ENCODE measurements around the gene TRIM10.

Gene TRIM10, protein sequence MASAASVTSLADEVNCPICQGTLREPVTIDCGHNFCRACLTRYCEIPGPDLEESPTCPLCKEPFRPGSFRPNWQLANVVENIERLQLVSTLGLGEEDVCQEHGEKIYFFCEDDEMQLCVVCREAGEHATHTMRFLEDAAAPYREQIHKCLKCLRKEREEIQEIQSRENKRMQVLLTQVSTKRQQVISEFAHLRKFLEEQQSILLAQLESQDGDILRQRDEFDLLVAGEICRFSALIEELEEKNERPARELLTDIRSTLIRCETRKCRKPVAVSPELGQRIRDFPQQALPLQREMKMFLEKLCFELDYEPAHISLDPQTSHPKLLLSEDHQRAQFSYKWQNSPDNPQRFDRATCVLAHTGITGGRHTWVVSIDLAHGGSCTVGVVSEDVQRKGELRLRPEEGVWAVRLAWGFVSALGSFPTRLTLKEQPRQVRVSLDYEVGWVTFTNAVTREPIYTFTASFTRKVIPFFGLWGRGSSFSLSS

DNA sequence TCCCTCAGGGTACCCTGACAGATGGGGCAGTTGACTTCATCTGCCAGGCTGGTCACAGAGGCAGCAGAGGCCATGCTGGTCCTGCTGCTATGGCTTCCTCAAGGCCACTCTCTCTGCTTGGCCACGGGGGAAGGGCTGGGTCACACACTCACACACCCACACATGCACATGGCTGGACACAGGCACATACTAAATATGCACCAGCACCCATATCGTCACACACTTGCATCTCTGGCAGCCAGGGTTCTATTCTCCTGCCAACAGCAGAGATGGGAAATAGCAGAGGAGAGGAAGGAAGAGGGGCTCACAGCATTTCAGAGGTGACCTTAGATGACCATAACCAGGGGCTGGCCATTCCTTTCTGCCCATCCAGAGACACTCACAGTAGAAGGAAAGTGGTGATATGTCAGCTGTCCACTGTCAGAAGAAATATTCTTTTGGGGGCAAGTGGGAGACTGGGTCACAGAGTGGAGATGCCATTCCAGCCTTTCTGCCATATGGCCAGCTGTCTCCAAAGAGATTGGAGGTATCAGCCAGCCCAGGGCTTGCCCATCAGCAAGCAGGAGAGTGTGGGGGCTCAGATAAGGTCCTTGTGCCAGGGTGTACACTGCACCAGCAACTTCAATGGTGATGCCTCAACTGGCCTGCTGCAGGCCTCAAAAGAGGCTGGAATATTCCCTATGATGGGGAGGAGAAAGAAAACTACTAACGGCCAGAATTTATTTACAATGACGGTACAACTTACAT is at the start of gene TRIM10:
TRIM10 (minus strand) TSS at position 427 of the 747 bp plus-strand sequence; CDS start at position 74, 353 bp downstream.
- no peak for DNase-seq

DNA sequence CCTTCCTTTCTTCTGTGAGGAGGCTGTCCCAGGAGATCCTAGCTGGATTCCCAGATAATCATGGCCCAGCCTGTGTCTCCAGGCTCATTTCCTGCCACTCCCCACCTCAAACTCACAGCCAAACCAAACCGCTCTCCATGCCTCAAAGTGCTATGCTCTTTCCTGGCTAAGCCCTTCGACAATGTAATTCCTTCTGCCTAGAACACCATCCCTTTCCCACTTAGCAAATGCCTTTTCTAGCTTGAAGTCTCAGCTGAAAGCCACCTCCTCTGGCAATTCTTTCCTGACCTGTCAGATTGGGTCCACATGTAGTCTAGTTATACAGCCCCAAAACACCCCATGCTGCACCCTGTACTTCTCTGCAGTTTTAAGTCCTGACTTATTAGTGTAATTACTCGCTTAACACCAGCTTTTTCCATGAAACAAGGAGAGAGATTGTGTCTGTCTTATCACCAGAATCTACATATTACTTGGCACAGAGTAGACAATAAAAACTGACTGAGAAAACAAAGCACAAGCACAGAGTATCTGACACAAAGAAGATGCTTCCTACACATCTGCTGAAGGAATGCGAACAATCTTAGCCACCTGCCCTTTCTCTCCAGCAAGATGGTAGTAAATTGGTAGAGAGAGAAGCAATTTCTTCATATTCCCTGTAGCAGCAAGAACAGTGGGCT is 46.7 kb upstream of the TRIM10 start:
- no peak for DNase-seq

DNA sequence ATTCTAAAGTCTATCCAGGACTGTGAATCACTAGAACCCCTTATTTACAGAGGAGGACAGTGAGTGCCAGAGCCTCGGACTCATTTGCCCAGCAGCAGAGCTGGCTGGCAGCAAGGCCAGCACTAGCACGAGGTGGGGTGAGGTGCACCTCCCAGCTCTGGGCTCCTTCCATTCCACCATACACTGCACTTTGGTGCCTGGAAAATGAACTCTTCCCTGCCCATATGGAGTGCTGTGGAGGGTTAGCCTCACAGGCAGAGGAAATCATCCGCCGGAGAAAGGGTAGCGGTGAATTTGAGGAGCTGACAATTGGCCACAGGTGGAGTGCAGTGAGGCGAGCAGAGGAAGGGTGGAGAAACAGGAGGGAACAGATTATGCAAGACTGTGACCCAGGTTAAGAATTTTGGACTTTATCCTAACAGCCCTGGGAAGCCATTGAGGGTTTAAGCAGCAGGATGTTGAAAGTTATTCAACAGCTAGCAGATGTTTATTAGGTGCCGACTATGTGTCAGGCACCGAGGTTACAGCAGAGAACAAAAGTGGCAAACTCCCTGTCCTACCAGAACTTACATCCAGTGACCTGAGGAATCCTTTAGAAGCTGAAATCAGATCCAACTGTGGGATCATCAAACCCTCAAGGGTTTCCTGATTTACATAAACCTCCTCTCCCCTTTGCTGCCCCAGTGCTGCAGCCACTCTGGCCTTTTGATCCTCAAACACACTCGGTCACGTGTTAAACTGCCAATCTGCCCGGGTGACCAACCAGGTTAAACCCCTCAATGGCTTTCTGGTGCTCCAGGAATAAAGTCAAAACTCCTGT is 46.0 kb upstream of the TRIM10 start:
- no peak for DNase-seq

DNA sequence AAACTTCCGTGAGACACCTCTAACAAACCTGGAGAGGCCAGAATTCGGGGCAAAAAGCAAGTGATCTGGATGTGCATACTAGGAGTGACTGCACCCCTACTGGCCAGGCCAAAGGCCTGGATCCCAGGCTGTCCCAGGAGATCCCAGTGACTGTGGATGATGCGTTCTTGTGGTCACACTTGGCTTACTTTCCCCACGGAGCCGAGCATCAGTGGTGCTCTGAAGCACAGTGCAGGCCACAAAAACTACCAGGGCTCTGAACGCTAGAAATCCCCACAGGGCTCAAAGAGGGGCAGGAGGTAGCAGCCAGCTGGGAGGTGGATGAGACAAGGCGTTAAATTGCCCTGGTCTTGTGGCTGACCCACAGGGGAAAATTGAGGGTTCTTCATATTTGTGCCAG is 45.1 kb upstream of the TRIM10 start:
- no peak for DNase-seq

DNA sequence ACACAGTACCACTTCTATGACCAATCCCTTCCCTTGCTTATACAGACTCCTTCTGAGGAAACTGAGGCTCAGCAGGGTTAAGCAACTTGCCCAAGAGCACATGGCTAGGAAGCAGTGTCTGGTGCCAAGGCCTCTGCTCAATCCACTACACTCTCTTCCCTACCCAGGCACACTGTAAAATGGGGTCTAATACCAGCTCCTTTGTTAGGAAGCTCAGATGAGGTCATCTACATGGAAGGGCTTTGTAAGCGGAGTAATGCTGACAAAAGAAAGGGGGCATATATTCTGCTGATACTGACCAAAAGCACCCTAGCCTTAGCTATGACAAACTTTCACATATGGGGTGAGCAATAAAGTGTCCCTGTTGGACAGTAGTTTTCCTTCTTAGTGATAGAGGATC is 43.1 kb upstream of the TRIM10 start:
- DNase-seq = no peak

DNA sequence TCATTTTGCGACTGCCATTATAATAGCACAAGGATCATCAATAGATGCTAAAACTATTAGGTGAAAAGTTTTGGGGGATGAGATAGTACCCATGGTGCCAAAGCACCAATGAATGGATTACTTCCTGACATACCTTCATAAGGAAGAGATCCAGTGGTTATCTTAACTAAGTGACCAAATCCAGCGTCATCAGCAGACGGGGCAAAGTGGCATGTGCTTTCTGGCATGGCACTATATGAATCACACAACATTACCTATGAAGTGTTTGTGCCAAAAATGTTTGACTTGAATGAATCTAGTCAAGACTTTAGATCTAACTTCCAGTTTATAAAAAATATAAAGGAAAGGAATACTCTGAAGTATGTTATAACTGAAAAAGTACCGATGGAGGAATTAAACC is 41.4 kb upstream of the TRIM10 start:
- DNase-seq = no peak

DNA sequence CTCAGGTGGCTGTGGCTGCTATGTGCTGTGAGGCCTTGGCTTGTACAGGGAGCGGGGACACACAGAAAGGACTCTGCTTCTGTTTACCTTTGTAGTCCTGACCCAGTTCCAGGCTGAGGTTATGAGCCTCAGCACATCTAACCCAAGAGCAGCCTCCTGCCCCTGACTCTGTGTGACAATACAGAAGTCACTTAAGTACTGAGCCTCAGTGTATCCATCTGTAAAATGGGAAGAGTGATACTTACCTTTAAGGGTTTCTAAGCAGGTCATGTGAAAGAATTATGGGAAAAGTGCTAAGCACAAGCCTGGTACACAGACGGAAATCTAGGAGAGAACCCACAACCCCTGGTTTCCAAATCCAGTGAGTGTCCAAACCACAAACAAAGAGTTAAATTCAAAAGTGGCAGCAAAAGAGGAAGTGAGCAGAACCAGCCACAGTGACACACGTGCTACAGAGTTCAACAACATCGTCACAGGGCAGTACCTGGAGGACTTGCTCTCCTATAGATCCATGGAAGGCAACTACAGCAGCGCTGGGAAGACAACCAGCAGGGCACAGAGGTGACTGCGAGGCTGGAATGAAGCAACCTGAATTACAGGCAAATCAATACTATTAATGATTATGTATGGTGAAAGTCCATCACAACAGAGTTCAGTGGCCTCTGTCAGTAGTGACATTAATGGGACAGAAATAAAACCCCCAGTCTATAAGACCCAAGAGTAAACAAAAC is 39.7 kb upstream of the TRIM10 start:
- no peak for DNase-seq

DNA sequence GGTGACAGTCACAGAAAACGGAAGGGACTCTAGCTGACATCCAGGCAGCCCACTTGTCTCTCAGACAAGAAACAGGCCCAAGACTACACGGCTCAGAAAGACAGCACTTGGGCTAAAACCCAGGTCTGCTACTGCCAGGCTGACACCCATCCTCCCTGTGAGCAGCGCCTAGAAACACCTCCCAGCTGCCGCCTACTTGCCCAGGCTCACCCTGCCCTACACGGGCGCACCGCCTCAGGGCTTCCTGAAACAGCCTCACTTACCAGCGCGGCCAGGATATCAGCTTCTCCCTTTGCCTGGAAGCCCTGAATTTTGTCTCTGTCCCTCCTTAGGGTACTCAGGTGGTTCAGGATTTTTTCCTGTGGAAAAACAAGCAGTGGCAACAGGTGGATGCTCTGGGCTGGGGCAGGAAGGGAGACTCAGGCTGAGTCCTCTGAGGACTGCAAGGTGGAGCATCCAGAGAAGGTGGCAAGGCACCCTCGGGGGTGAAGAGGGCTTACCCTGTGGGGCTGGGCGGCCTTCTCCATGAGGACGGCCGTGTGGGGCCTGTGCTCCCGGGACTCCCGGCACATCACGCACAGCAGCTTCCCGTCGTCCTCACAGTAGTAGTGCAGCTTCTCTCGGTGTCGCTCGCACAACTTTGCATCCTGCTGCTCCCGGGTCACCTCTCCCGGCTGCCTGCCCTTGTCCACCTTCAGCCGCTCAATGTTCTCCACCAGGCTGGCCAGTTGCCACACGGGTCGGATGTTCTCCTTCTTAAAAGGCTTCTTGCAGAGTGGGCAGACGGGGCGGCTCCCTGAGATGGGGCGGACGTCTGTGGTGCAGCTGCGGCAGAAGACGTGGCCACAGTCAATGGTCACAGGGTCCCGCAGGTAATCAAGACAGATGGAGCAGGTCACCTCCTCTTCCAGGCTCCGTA is 37.4 kb upstream of the TRIM10 start:
- no peak for DNase-seq

DNA sequence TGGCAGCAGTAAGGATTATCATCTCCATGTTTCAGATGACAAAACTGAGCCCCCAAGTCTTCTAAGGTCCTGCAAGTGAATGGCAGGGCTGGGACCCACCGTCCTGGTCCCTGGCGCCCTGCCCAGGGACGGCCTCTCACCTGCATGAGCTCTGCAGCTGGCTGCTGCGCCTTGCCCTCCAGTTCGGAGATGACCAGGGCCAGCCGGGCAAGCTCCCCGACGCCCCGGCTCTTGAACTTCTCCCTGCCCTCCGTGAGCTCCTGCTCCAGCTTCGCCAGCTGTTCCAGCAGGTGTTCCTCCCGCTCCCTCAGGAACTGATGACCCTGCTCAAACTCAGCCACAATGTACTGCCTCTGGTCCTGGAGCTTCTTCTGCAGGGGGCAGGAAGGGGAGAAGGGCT is 35.4 kb upstream of the TRIM10 start:
- DNase-seq = no peak

DNA sequence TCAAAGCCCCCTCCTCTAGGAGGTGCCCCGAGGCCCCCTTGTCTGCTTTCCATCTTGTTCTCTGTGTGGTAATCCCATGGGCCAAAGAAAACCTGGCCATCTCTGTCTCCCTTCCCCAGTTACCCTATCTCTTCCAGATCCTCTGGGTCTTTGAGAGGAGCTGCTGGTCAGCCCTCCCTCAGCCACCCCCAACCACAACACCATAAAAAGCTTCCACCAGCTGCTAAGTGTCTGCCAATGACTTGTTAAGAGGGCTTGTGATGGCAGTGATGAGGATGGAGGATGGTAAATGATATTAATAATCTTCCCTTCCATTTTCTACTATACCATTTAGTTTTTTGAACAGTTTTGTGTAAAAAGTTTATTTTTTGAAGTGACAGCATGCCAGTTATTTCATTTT is 34.9 kb upstream of the TRIM10 start:
- no peak for DNase-seq

DNA sequence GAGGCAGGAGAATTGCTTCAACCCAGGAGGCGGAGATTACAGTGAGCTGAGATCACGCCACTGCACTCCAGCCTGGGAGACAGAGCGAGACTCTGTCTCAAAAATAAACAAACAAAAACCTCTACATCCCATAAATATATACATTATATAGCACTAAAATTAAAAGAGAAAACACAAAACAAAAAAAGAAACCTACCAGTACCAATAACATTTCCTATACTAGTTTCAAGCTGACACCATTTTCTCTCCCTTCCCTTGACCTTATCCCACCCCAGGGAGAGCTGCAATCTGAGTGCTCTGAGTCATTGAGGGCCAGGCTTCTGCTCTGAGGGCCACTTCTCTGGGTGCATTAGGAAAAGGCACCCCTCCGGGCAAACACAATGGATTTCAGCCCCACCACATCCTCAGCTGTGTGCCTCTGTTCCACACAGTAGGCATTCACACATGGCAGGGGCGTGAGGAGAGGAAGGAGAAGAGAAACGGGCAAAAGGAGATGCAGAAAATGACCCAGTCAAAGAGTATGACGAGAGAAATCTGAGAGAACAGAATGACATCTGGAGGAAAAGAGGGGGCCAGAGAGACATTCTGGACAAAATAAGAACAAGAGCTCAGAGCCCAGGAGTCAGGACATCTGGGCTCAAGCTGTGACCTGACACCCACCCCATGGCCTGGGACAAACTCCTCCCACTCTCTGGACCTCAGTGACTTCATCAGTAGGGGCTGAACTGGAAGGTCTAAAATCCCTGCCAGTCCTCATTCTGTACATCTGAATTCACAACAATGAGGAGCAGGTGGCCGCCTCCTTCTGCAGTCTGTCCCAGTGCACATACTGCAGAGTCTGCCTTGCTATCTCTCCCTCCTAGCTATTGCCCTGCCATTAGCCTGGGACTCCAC is 34.0 kb upstream of the TRIM10 start:
- no peak for DNase-seq

DNA sequence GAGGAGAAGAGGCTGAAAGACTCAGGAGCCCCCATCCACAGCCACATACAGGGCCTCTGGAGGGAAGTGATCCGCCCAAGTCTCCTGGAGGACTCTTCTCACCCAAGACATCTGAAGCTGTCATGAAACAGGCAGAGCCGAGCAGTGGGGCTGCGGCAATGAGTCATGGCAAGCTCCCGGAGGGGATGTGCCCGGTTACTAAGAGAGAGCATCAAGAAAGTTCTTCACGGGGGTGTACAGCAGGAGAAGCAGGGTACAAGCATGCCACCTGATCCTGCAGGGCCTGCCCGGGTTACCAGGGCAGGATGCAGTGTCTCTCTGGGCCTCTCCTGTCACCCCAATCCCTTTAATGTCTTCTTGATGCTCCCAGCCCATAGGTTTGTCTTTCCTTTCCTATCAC is 31.1 kb upstream of the TRIM10 start:
- DNase-seq = no peak

DNA sequence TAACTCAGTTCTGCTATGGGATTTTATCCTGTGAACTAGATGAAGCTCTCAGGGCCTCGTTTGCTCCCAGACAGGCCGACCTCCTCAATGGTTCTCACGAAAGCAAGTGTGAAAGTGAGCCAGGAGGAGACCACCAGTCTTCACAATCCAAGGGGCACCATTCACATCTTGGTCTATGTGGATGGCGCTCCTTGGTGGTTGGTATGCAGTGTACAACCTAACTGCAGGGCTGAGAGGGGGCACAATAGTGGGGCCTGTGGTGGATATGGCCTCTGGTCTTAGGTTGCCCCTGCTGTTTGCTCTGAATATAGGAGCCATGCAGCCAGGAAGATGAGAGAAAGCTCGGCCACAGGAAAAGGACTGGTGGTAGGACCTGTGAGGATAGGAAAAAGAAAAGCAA is 27.5 kb upstream of the TRIM10 start:
- no peak for DNase-seq

DNA sequence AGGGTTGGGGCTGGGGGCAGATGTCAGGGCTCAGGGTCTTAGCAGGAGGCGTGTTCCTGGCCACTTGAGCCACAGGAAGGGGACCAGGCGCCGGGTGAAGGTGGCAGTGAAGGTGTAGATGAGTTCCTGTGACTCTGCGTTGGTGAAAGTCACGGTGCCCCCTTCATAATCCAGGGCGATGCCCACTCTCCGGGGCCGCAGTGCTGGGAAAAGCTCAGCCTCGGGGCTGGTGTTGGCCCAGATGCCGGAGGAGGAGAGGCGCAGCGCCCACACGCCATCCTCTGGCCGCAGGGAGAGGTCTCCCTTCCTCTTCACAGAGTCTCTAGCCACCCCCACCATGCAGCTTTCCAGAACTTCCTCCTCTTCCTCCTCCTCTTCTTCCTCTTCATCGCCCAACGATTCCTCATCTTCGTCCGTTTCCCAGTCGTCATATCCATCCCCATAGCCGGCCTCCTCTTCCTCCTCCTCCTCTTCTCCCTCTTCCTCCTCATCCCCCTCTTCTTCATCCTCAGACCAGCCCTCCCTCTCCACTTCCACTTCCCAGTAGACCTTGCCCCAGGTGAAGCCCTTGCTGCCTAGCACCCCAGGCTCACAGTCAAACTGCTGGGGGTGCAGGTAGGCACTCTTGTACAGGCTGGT is 25.0 kb upstream of the TRIM10 start:
- DNase-seq = no peak

DNA sequence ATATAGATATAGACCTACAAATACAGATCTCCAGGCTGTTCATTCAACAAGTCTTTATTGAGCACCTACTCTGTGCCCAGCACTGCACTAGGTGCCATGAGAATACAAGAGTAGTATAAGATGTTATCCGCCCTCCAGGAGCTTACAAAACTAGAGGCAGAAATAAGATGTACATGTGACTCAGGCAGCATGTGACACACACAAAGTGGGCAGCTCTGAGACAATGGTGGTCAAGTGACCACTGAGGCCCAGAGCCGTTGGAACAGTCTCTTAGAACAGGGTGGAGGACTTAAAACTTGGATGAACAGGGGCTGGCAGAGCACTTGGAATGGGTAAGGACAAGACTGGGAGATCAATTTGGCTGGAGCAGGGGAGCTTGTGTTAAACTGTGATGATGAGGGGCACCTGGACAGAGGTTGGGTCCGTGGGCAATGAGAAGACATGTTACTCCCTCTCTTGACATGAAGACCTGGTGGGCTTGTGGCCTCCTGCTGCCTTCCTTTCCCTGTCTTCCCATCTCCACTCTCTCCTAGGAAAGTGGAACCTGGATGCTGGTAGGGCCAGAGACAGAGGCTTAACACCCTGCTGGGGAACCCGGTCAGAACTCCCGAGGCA is 23.5 kb upstream of the TRIM10 start:
- DNase-seq = no peak

DNA sequence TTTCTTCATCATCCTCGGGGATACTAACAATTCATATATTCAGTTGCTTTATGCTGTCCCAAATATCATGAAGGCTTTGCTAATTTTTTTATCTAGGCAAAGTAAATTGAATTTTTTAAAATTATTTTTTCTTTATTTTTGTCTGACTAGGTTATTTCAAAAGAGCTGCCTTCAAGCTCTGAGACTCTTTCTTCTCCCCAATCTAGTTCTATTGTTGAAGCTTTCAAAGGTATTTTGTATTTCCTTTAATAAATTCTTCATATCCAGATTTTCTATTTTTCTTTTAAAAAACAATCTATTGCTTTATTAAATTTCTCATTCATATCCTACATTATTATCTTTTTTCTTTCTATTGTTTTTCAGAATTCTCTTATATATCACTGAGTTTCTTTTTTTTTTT is 19.1 kb upstream of the TRIM10 start:
- DNase-seq = no peak

DNA sequence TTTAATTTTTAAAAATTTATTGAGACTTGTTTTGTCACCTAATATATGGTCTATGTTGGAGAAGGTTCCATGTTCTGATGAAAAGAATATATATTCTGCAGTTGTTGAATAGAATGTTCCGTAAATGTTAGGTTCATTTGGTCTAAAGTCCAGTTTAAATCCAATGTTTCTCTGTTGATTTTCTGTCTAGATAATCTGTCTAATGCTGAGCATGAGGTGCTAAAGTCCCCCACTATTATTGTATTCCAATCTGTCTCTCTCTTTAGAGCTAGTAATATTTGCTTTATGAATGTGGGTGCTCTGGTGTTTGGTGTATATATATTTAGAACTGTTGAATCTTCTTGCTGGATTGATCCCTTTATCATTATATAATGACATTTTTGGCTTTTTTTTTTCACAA is 17.8 kb upstream of the TRIM10 start:
- no peak for DNase-seq

DNA sequence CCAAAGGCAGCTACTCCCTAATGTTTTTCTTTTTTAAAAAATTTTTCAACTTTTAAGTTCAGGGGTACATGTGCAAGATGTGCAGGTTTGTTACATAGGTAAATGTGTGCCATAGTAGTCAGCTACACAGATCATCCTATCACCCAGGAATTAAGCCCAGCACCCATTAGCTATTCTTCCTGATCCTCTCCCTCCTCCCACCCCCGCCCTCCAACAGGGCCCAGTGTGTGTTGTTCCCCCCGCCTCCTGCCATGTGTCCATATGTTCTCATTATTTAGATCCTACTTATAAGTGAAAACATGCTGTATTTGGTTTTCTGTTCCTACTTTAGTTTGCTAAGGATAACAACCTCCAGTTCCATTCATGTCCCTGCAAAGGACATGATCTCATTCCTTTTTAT is 14.8 kb upstream of the TRIM10 start:
- DNase-seq = no peak

DNA sequence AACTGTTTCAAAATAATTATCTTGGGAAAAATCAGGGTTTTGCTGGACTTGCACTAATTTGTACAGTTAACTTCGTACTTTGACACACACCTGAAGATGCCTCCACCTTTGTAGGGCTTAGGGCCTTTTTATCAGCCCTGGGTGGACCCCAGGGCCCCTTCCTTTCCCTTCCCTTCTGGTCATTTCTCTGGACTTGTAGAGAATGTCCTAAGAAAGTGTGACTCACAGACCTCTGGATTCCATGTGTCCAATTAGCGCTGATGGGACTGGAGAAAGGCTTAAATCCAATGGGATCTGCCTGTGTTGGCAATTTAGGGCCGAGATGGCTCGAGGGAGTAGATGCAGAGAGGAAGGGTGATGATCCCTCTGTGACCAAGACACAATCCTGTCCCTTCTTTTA is 11.7 kb upstream of the TRIM10 start:
- no peak for DNase-seq
